Upper lobe of right lung (tissue), 1 donor: ENCODE data around the gene FHIP1A. TPM values are rescaled to one million over a fixed set of nuclear protein-coding genes. Genes with fewer than 3 reads are reported as not detected.
A peak's percentile ranks its signal among the peaks of the same experiment; 100 is the strongest.

Experiments
- ATAC-seq: fragments of 200-7000 bp; cut with Tn5 transposase; one replicate; pipeline ENCODE4 v1.9.1; 2020; ENCODE audit warnings: mild to moderate bottlenecking, moderate library complexity
- DNase-seq: peaks from one replicate; pipeline ENCODE4 v3.0.0-alpha.2; 2020
- H3K27ac ChIP-seq: fragments of 200-600 bp; one replicate; pipeline ENCODE4 v1.8.0; 2022
- H3K27me3 ChIP-seq: fragments of 200-600 bp; one replicate; pipeline ENCODE4 v1.8.0; 2022; ENCODE audit warnings: mild to moderate bottlenecking
- H3K36me3 ChIP-seq: fragments of 200-600 bp; one replicate; pipeline ENCODE4 v1.8.0; 2022
- H3K4me1 ChIP-seq: fragments of 200-600 bp; one replicate; pipeline ENCODE4 v1.8.0; 2022
- H3K4me3 ChIP-seq: fragments of 200-600 bp; one replicate; pipeline ENCODE4 v1.8.0; 2022; ENCODE audit warnings: mild to moderate bottlenecking
- H3K9me3 ChIP-seq: fragments of 200-600 bp; one replicate; pipeline ENCODE4 v1.8.0; 2022
- intact Hi-C: fragments of 100-400 bp; cut with DNase I; formaldehyde crosslinking; loops from one replicate; pipeline ENCODE4 v1.11.0; 2022
- long read RNA-seq: library from polyadenylated mRNA; unstranded; transcript quantifications from one replicate; pipeline ENCODE4 v2.0.0, GENCODE V29; 2021
- total RNA-seq: library from RNA; stranded (reverse); fragmentation: NEBNext Ultra II Directional; extraction: Animal tissue kit (Norgen Biotek cat#: 25700); gene quantifications from one replicate; pipeline ENCODE4 v1.2.1, GENCODE V29; 2021
- TF ChIP-seq, protein P1 (sequence below): fragments of 200-600 bp; IDR thresholded peaks from one replicate; pipeline ENCODE4 v1.8.0; 2022; ENCODE audit warnings: antibody characterized with exemption
- donor health status: DM: no; HTN: yes; CAD: no; lungs with severe emphysema.

Gene FHIP1A
- total RNA-seq, result 18.4 TPM
- long read RNA-seq, partial matches to known transcripts, result 0 of 1 reads
- long read RNA-seq, other reads (novel, unspliced or antisense), result 1 of 1 reads

DNA sequence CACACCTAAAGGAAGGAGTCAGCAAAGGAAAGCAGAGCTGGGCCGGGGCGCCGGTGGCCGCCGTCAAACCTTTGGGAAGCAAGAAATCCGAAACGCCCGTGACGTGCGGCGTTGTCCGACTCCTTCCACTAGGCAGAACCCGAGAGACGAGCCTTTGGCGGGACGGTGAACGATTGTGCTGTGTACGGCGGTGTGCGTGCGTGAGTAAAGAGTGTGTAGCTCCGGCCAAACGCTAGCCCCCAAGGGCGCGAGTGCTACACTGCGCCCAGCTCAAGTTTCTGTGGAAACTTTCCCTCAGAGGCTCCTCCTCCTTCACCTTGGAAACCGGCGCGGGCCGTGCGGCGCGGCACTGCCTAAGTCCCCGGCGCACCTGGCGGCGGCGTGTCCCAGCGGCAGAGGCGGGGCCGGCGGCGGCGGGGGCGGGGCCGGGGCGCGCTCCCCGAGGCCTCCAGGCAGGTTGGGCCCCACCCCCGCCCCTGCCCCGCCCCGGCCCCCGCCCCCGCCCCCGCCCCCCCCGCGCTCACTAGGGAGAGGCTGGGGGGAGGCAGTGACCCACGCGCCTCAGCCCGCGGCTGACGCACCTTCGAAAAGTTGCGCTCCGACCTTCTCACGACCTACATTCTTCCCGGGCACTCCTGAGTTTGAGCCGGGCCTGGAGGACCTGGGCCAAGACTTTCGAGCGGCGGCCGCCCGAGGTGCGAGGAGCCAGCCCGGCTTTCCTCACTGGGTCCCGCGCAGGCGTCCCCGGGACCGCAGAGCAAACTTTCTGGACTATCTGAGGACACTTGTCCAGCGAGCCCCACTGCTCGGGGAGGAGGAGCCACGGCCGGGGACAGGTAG lies at the start of gene FHIP1A:
TSS of gene FHIP1A (plus strand) at position 547 of the 840 bp plus-strand sequence. CDS start 157,084 bp downstream, outside the sequence.
- TF ChIP-seq, protein P1, sequence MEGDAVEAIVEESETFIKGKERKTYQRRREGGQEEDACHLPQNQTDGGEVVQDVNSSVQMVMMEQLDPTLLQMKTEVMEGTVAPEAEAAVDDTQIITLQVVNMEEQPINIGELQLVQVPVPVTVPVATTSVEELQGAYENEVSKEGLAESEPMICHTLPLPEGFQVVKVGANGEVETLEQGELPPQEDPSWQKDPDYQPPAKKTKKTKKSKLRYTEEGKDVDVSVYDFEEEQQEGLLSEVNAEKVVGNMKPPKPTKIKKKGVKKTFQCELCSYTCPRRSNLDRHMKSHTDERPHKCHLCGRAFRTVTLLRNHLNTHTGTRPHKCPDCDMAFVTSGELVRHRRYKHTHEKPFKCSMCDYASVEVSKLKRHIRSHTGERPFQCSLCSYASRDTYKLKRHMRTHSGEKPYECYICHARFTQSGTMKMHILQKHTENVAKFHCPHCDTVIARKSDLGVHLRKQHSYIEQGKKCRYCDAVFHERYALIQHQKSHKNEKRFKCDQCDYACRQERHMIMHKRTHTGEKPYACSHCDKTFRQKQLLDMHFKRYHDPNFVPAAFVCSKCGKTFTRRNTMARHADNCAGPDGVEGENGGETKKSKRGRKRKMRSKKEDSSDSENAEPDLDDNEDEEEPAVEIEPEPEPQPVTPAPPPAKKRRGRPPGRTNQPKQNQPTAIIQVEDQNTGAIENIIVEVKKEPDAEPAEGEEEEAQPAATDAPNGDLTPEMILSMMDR, result no peak
- intact Hi-C loops, result no loop called here
- Histone ChIP-seq H3K36me3 (no peaks in the 10 kb centered on the region), H3K27ac (peak within 1 kb of the TSS; percentile 79), H3K27me3 (no peaks in the 10 kb centered on the region), H3K4me3 (peak within 1 kb of the TSS; percentile 64), H3K9me3 (no peaks in the 10 kb centered on the region), H3K4me1 (peaks cover 19% of the 10 kb centered on the region)
- DNase-seq (peak; percentile 94), ATAC-seq (peak; percentile 92)

- Histone ChIP-seq H3K27me3 (no peaks in the 10 kb centered on the region), H3K9me3 (no peaks in the 10 kb centered on the region), H3K4me3 (no peak overlapping the region), H3K4me1 (no peaks in the 10 kb centered on the region), H3K27ac (no peak overlapping the region), H3K36me3 (no peaks in the 10 kb centered on the region)
- DNase-seq, result no peak
- ATAC-seq, result no peak
- TF ChIP-seq, protein P1, result no peak
- intact Hi-C loops, result loop anchor here (5.0 kb wide), 1 partner anchor 237 kb away; no protein-coding TSS in a partner anchor
Observed at GRCh38 chr4:151359576-151359975, 49.4 kb upstream of the FHIP1A start.

DNA sequence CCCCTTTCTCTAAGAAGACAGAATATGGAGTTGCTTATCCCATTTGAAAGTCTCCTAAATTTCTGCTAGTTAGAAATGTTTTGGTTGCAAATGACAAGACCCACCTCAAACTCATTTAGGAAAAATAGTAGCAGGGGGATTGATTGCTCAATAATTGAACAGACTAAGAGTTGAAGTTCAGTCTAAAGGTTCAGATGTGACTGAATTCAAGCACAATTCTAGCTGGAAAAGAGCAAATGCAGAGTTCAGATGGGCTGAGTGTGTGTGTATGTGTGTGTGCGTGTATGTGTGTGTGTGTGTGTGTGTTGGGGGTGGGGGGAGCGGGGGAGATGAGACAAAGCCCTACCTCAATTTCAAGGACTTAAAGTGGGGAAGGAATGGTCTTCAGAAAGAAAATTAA lies 47.9 kb upstream of the FHIP1A start:
- TF ChIP-seq, protein P1, result no peak
- H3K4me3 ChIP-seq, result no peak overlapping the region
- H3K27me3 ChIP-seq, result no peaks in the 10 kb centered on the region
- ATAC-seq, result no peak
- H3K36me3 ChIP-seq, result no peaks in the 10 kb centered on the region
- no peaks in the 10 kb centered on the region for H3K9me3 ChIP-seq
- no peak for DNase-seq
- H3K27ac ChIP-seq, result no peak overlapping the region
- intact Hi-C loops, result no loop called here
- no peaks in the 10 kb centered on the region for H3K4me1 ChIP-seq

DNA sequence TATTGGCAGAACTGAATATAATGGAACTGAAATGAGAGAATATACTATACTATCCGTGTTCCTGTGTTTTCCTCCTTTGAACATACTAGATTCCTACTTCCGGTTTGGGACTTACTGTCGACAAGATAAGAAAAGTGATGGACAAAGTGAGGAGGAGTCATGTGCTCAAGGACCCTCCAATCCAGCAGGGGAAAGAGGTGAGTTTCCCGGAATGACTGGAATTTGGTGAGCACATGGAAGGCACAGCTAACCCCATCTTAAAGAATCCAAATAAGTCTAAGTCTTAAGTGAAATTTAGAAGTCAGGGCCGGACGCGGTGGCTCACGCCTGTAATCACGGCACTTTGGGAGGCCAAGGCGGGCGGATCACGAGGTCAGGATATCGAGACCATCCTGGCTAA lies 47.0 kb upstream of the FHIP1A start:
- DNase-seq (no peak), ATAC-seq (no peak)
- intact Hi-C loops, result no loop called here
- Histone ChIP-seq H3K27ac (no peak overlapping the region), H3K36me3 (no peaks in the 10 kb centered on the region), H3K9me3 (no peaks in the 10 kb centered on the region), H3K4me1 (no peaks in the 10 kb centered on the region), H3K4me3 (no peak overlapping the region), H3K27me3 (no peaks in the 10 kb centered on the region)
- TF ChIP-seq, protein P1, result no peak

- intact Hi-C loops, result no loop called here
- TF ChIP-seq, protein P1, result peak; percentile 97
- H3K36me3 ChIP-seq, result no peaks in the 10 kb centered on the region
- ATAC-seq (peak; percentile 100), DNase-seq (peak; percentile 81)
- no peaks in the 10 kb centered on the region for H3K4me1 ChIP-seq
- H3K27ac ChIP-seq, result no peak overlapping the region
- H3K4me3 ChIP-seq, result no peak overlapping the region
- no peaks in the 10 kb centered on the region for H3K9me3 ChIP-seq
- H3K27me3 ChIP-seq, result no peaks in the 10 kb centered on the region
Observed at GRCh38 chr4:151362404-151363164, 46.4 kb upstream of the FHIP1A start.
